ENCODE measurements around the gene CDC42. TPM values are rescaled to one million over a fixed set of nuclear protein-coding genes. Genes with fewer than 3 reads are reported as not detected.

CDC42 gene
- total and polyA plus RNA-seq, 2 of the 4 experiments (the other 2 are of a cell fraction): 162 to 609 TPM

DNA sequence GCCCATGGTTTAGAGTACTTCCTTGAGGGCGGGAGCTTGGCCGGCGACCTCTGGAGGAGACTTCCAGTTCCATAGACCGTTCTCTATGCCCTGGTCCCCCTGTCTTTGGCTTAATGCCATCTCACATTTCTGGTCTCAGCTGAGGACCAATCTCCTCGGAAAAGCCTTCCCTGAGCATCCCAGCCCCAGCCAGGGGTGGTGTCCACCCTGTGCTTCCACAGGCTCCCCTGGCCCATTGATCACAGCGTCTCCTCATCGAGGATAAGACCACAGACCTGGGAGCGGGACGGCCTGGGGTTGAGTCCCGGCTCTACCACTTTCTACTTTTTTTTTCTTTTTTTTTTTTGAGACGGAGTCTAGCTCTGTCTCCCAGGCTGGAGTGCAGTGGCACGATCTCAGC, 75.9 kb downstream of the CDC42 start:
- H2BK120ac ChIP-seq (ENCODE audit: low read depth, low read length): no peak overlapping the region
- H3K18ac ChIP-seq (ENCODE audit: low read depth, low read length): no peak overlapping the region
- no peak overlapping the region for H3K4me3 ChIP-seq (ENCODE audit: insufficient read depth, low read depth, low read length)
- no peak overlapping the region for H2AFZ ChIP-seq (replicated peaks; ENCODE audit: low read length, poor library complexity)
- CTCF ChIA-PET: no interaction called here
- peaks cover 15% of the 10 kb centered on the region; the same call in 1 of the 2 replicates for H3K9me1 ChIP-seq (ENCODE audit: insufficient read depth, low read length)
- H2BK5ac ChIP-seq (ENCODE audit: low read depth, low read length, poor library complexity, severe bottlenecking): no peak overlapping the region
- no peak overlapping the region for H4K8ac ChIP-seq (ENCODE audit: low read depth in 2 of 2, low read length in 2 of 2)
- POLR2A ChIA-PET (ENCODE audit: unreplicated experiment): interaction anchor here (0.6 kb wide), 1 partner anchor 19 kb away, joined by 7 read pairs; no protein-coding TSS in a partner anchor
- WGBS, 2 experiments (ENCODE audit: extremely low coverage in 2 of 2, insufficient read length in 1 of 2): 67% methylated on average over 2 of the region's 12 CpGs; no CpG with 5 or more reads in 1 of the 2 experiments
- H3K9me3 ChIP-seq (ENCODE audit: control insufficient read depth, insufficient read depth, low read length): no peaks in the 10 kb centered on the region
- H3K4me1 ChIP-seq (ENCODE audit: control insufficient read depth, insufficient read depth, low read length): peaks cover 4% of the 10 kb centered on the region
- ATAC-seq (ENCODE audit: low read depth) (no peak), DNase-seq (no peak)
- H3K23ac ChIP-seq (ENCODE audit: low read depth, low read length): no peak overlapping the region
- no peak overlapping the region for H2BK15ac ChIP-seq (ENCODE audit: low read depth, low read length)
- H4K91ac ChIP-seq (ENCODE audit: insufficient read depth, low read depth, low read length): no peak overlapping the region
- TF ChIP-seq RCOR1 (IDR thresholded peaks at IDR 0.05; ENCODE audit: insufficient replicate concordance, low read length) (no peak), ELK1 (IDR thresholded peaks at IDR 0.05; ENCODE audit: borderline replicate concordance, low read depth, low read length) (no peak), RFX5 (IDR thresholded peaks at IDR 0.05; ENCODE audit: low read depth, low read length) (no peak), SMC3 (IDR thresholded peaks at IDR 0.05; ENCODE audit: low read depth, low read length) (no peak), POLR2A (IDR thresholded peaks at IDR 0.05; ENCODE audit: low read depth, low read length) (no peak), MAFK (IDR thresholded peaks at IDR 0.05; ENCODE audit: low read depth, low read length) (no peak), MXI1 (IDR thresholded peaks at IDR 0.05; ENCODE audit: borderline replicate concordance, low read depth, low read length) (no peak), RAD21 (IDR thresholded peaks at IDR 0.05; ENCODE audit: low read length) (no peak), CHD1 (IDR thresholded peaks at IDR 0.05; ENCODE audit: low read depth, low read length) (no peak), NFE2L2 (IDR thresholded peaks at IDR 0.05; ENCODE audit: low read depth, low read length) (no peak), BHLHE40 (IDR thresholded peaks at IDR 0.05; ENCODE audit: low read depth, low read length) (no peak), CEBPB (IDR thresholded peaks at IDR 0.05; ENCODE audit: low read depth, low read length) (no peak), CTCF (conservative IDR thresholded peaks at IDR 0.05; ENCODE audit: low read depth, low read length) (no peak)
- no peak overlapping the region for H2AK9ac ChIP-seq (replicated peaks; ENCODE audit: low read depth, low read length, poor library complexity)
- H3K14ac ChIP-seq (replicated peaks; ENCODE audit: low read depth, low read length): no peak overlapping the region
- dilution Hi-C loops (cut with HindIII; ENCODE audit: low sequenced_read_pairs, unreplicated experiment): no loop called here
- intact Hi-C loops (cut with micrococcal nuclease): no loop called here
- no peak overlapping the region for H3K27ac ChIP-seq (ENCODE audit: insufficient read depth, low read length)
- no peak overlapping the region for H3K56ac ChIP-seq (ENCODE audit: extremely low read depth, insufficient read depth, low read length)
- H3K79me1 ChIP-seq (ENCODE audit: low read depth in 1 of 2, low read length in 2 of 2): peaks cover 0 to 7% of the 10 kb centered on the region in 2 experiments; a peak in 2 of 4 replicates
- H2AK5ac ChIP-seq (ENCODE audit: low read depth, low read length): no peak overlapping the region
- H3K27me3 ChIP-seq (ENCODE audit: control insufficient read depth, insufficient read depth, low read length): peaks cover 2% of the 10 kb centered on the region; the same call in 1 of the 2 replicates
- no peak overlapping the region for H2BK20ac ChIP-seq (ENCODE audit: low read depth, low read length)
- H3K4me2 ChIP-seq (ENCODE audit: low read depth, low read length): no peak overlapping the region
- no peak overlapping the region for H3K4ac ChIP-seq (ENCODE audit: low read depth, low read length)
- no peak overlapping the region for H3K9ac ChIP-seq (ENCODE audit: low read depth, low read length)
- H4K20me1 ChIP-seq (ENCODE audit: insufficient read depth, low read length): peaks cover 31% of the 10 kb centered on the region
- H3K36me3 ChIP-seq (ENCODE audit: control insufficient read depth, insufficient read depth, low read length): no peaks in the 10 kb centered on the region
- in situ Hi-C loops (cut with MboI; ENCODE audit: low sequenced_read_pairs): no loop called here
- no TSS peak for BruUV-seq (replicated peaks)
- no peak overlapping the region for H4K5ac ChIP-seq (ENCODE audit: low read depth, low read length)

Data from IMR-90 (cell line).